Activated CD4-positive, alpha-beta T cell treated with anti-CD3 and anti-CD28 coated beads for 36 hours (primary cell): ENCODE results near the gene CMC2. TPM values are rescaled to one million over a fixed set of nuclear protein-coding genes. Genes with fewer than 3 reads are reported as not detected.

Experiments
- ATAC-seq: fragments of 200-7000 bp; cut with Tn5 transposase; one replicate; pipeline ENCODE4 v1.10.0; 2021; ENCODE audit warnings: mild to moderate bottlenecking, moderate library complexity
- CTCF ChIA-PET: fragments of 350-600 bp; sonication (Branson Sonifier 250); formaldehyde crosslinking; loops from one replicate; lab custom pipeline; 2021; ENCODE audit warnings: antibody characterized with exemption; lab: Charles Lee
- POLR2A ChIA-PET: fragments of 350-600 bp; sonication (Branson Sonifier 250); formaldehyde crosslinking; loops from one replicate; lab custom pipeline; 2021; ENCODE audit warnings: antibody characterized with exemption, inconsistent platforms; lab: Charles Lee
- DNase-seq: peaks from one replicate; pipeline ENCODE4 v3.0.0-alpha.2; 2020
- H3K27ac Mint-ChIP-seq: one replicate; pipeline ENCODE4 v1.8.0; 2021; ENCODE audit warnings: mixed read lengths
- H3K27me3 Mint-ChIP-seq: one replicate; pipeline ENCODE4 v1.8.0; 2021; ENCODE audit warnings: mixed read lengths
- H3K36me3 Mint-ChIP-seq: one replicate; pipeline ENCODE4 v1.8.0; 2021; ENCODE audit warnings: low read depth, mixed read lengths
- H3K4me1 Mint-ChIP-seq: one replicate; pipeline ENCODE4 v1.8.0; 2021; ENCODE audit warnings: mixed read lengths
- H3K4me3 Mint-ChIP-seq: one replicate; pipeline ENCODE4 v1.8.0; 2021; ENCODE audit warnings: mild to moderate bottlenecking, moderate library complexity, mixed read lengths
- H3K9me3 Mint-ChIP-seq: one replicate; pipeline ENCODE4 v1.8.0; 2021; ENCODE audit warnings: low read depth, mixed read lengths
- intact Hi-C, 2 experiments: fragments of 100-400 bp; cut with DNase I in 1 of 2; cut with micrococcal nuclease in 1 of 2; formaldehyde crosslinking; loops; one replicate each; pipeline versions ENCODE4 v1.14.2 to v1.15.1; 2022 to 2024; cut with DNase I, micrococcal nuclease
- total RNA-seq, 2 experiments: library from RNA; stranded (reverse); gene quantifications; one replicate each; pipeline ENCODE4 v1.2.3, GENCODE V29; 2021

CMC2 gene
- total RNA-seq = 100 to 1,000 TPM in 1 of 2 experiments, 10 to 100 TPM in 1; 100.0 to 114 TPM

GRCh38 chr16:81006813-81007695 is at the start of gene CMC2, which contains the start of gene CENPN:
Gene CMC2, minus strand, starts transcription at chr16:81006885. Its CDS starts 9,491 bp downstream, at chr16:80997394.
Gene CENPN, plus strand, starts transcription at chr16:81007214. Its CDS starts 4,726 bp downstream, at chr16:81011940.
- Mint-ChIP-seq H3K36me3 (peaks cover 43% of the 10 kb centered on the region), H3K4me1 (peaks cover 48% of the 10 kb centered on the region)

GRCh38 chr16:81053761-81054160 is 47.1 kb upstream of the CMC2 start:
- no peak for DNase-seq
- Mint-ChIP-seq H3K4me3 (no peak overlapping the region), H3K27me3 (no peaks in the 10 kb centered on the region), H3K4me1 (no peaks in the 10 kb centered on the region), H3K27ac (no peak overlapping the region), H3K36me3 (peaks cover 4% of the 10 kb centered on the region), H3K9me3 (peaks cover 13% of the 10 kb centered on the region)
- ATAC-seq = no peak
- ChIA-PET POLR2A (no interaction called here), CTCF (no interaction called here)
- intact Hi-C loops = no loop called here

More at GRCh38 chr16:81006813-81007695, at the start of gene CMC2, which contains the start of gene CENPN:
- peak; percentile 86 for ATAC-seq
- Mint-ChIP-seq H3K27me3 (no peaks in the 10 kb centered on the region), H3K4me3 (peak within 1 kb of the TSS; percentile 98), H3K9me3 (no peaks in the 10 kb centered on the region), H3K27ac (peak within 1 kb of the TSS; percentile 100)
- POLR2A ChIA-PET = interaction anchor here (0.6 to 1.2 kb wide), 3 partner anchors 29 to 84 kb away, joined by 7 to 15 read pairs (median 9); partner anchors contain the start of gene ATMIN
- CTCF ChIA-PET = interaction anchor here (0.8 to 1.3 kb wide), 3 partner anchors 27 to 70 kb away, joined by 3 to 9 read pairs (median 4); partner anchors contain the start of genes ATMIN and C16orf46
- peak; percentile 98 for DNase-seq
- intact Hi-C loops = loop anchor here (1.0 to 10.0 kb wide), 16 partner anchors 28 to 1645 kb away; partner anchors contain the start of genes ATMIN (in 2 of the 2), GAN (in 2 of the 2), GCSH (in 2 of the 2) and C16orf46 (in 1 of the 2)

- ATAC-seq = no peak
- Mint-ChIP-seq H3K9me3 (no peaks in the 10 kb centered on the region), H3K27ac (peak overlapping the region; percentile 33), H3K27me3 (no peaks in the 10 kb centered on the region), H3K36me3 (peaks cover 38% of the 10 kb centered on the region), H3K4me1 (peaks cover 16% of the 10 kb centered on the region), H3K4me3 (no peak overlapping the region)
- ChIA-PET POLR2A (no interaction called here), CTCF (interaction anchor here (0.7 kb wide), 1 partner anchor 67 kb away, joined by 3 read pairs; no protein-coding TSS in a partner anchor)
- no peak for DNase-seq
- intact Hi-C loops = no loop called here
Observed at GRCh38 chr16:81042821-81043220, 36.1 kb upstream of the CMC2 start.

GRCh38 chr16:81041696-81042095 is 35.0 kb upstream of the CMC2 start:
- H3K27me3 Mint-ChIP-seq = no peaks in the 10 kb centered on the region
- peak overlapping the region; percentile 13 for H3K27ac Mint-ChIP-seq
- H3K9me3 Mint-ChIP-seq = no peaks in the 10 kb centered on the region
- H3K4me3 Mint-ChIP-seq = no peak overlapping the region
- POLR2A ChIA-PET = no interaction called here
- H3K4me1 Mint-ChIP-seq = peaks cover 28% of the 10 kb centered on the region
- CTCF ChIA-PET = no interaction called here
- intact Hi-C loops = no loop called here
- no peak for DNase-seq
- H3K36me3 Mint-ChIP-seq = peaks cover 38% of the 10 kb centered on the region
- no peak for ATAC-seq

- no peak for ATAC-seq
- intact Hi-C loops = no loop called here
- Mint-ChIP-seq H3K36me3 (peaks cover 38% of the 10 kb centered on the region), H3K4me1 (peaks cover 30% of the 10 kb centered on the region), H3K27ac (peak overlapping the region; percentile 16), H3K27me3 (no peaks in the 10 kb centered on the region), H3K9me3 (no peaks in the 10 kb centered on the region), H3K4me3 (no peak overlapping the region)
- ChIA-PET POLR2A (no interaction called here), CTCF (interaction anchor here (0.6 kb wide), 1 partner anchor 412 kb away, joined by 3 read pairs; no protein-coding TSS in a partner anchor)
- no peak for DNase-seq
Observed at GRCh38 chr16:81040842-81041241, 34.2 kb upstream of the CMC2 start.

- H3K36me3 Mint-ChIP-seq = peaks cover 35% of the 10 kb centered on the region
- CTCF ChIA-PET = no interaction called here
Observed at GRCh38 chr16:81040131-81040530, 33.4 kb upstream of the CMC2 start.

GRCh38 chr16:81036751-81037350 is 30.2 kb upstream of the CMC2 start:
- H3K36me3 Mint-ChIP-seq = peaks cover 15% of the 10 kb centered on the region

More at GRCh38 chr16:81040131-81040530, 33.4 kb upstream of the CMC2 start:
- intact Hi-C loops = no loop called here
- Mint-ChIP-seq H3K27me3 (no peaks in the 10 kb centered on the region), H3K4me3 (no peak overlapping the region), H3K4me1 (peaks cover 30% of the 10 kb centered on the region), H3K9me3 (no peaks in the 10 kb centered on the region), H3K27ac (peak overlapping the region; percentile 22)
- ATAC-seq (no peak), DNase-seq (no peak)
- POLR2A ChIA-PET = no interaction called here

GRCh38 chr16:81035975-81036750 is 29.5 kb upstream of the CMC2 start:
- Mint-ChIP-seq H3K36me3 (peaks cover 17% of the 10 kb centered on the region), H3K27ac (peak overlapping the region; percentile 48), H3K4me1 (peaks cover 30% of the 10 kb centered on the region), H3K27me3 (no peaks in the 10 kb centered on the region), H3K9me3 (no peaks in the 10 kb centered on the region), H3K4me3 (peak overlapping the region; percentile 80)
- DNase-seq (peak; percentile 67), ATAC-seq (peak; percentile 71)
- ChIA-PET CTCF (interaction anchor here (0.5 to 4.0 kb wide), 20 partner anchors 10 to 839 kb away, joined by 3 to 51 read pairs (median 4); partner anchors contain the start of genes C16orf46, CENPN and CMC2), POLR2A (interaction anchor here (0.9 to 1.8 kb wide), 3 partner anchors 29 to 41 kb away, joined by 3 to 10 read pairs (median 9); partner anchors contain the start of genes C16orf46, CENPN and CMC2)
- intact Hi-C loops = loop anchor here (1.0 to 5.0 kb wide), 7 partner anchors 29 to 711 kb away; partner anchors contain the start of genes CENPN (in 2 of the 2) and GCSH (in 2 of the 2)

More at GRCh38 chr16:81036751-81037350, 30.2 kb upstream of the CMC2 start:
- DNase-seq (peak; percentile 11), ATAC-seq (no peak)
- Mint-ChIP-seq H3K4me3 (peak overlapping the region; percentile 80), H3K27ac (peak overlapping the region; percentile 48), H3K27me3 (no peaks in the 10 kb centered on the region), H3K9me3 (no peaks in the 10 kb centered on the region), H3K4me1 (peaks cover 30% of the 10 kb centered on the region)
- intact Hi-C loops = loop anchor here in 1 of 2 experiments (1.0 to 5.0 kb wide), 2 partner anchors 278 to 710 kb away; no protein-coding TSS in a partner anchor
- ChIA-PET CTCF (interaction anchor here (0.5 to 4.0 kb wide), 9 partner anchors 9 to 162 kb away, joined by 3 to 51 read pairs (median 6); partner anchors contain the start of genes C16orf46, CENPN and CMC2), POLR2A (interaction anchor here (0.9 to 1.8 kb wide), 2 partner anchors 33 to 40 kb away, joined by 3 to 10 read pairs; partner anchors contain the start of gene C16orf46)

GRCh38 chr16:81035398-81035974 is 28.8 kb upstream of the CMC2 start, which contains the start of gene ATMIN:
Gene ATMIN, plus strand, starts transcription at chr16:81035842. Its CDS starts 29 bp downstream, at chr16:81035871.
- CTCF ChIA-PET = interaction anchor here (0.6 to 4.0 kb wide), 18 partner anchors 10 to 840 kb away, joined by 3 to 51 read pairs (median 4); partner anchors contain the start of genes C16orf46, CENPN and CMC2
- peak within 1 kb of the TSS; percentile 80 for H3K4me3 Mint-ChIP-seq
- peaks cover 30% of the 10 kb centered on the region for H3K4me1 Mint-ChIP-seq
- intact Hi-C loops = loop anchor here (1.0 to 5.0 kb wide), 6 partner anchors 28 to 712 kb away; partner anchors contain the start of genes CENPN (in 2 of the 2) and GCSH (in 2 of the 2)
- H3K27ac Mint-ChIP-seq = peak within 1 kb of the TSS; percentile 48
- H3K36me3 Mint-ChIP-seq = peaks cover 21% of the 10 kb centered on the region
- no peaks in the 10 kb centered on the region for H3K27me3 Mint-ChIP-seq
- peak; percentile 91 for ATAC-seq
- POLR2A ChIA-PET = interaction anchor here (0.9 to 1.8 kb wide), 3 partner anchors 29 to 41 kb away, joined by 3 to 10 read pairs (median 9); partner anchors contain the start of genes C16orf46, CENPN and CMC2
- no peaks in the 10 kb centered on the region for H3K9me3 Mint-ChIP-seq
- peak; percentile 93 for DNase-seq
